MM.1S (cell line): ENCODE data around the gene IP6K1.

Source experiments
- DNase-seq: peaks from one replicate; pipeline ENCODE4 v3.0.0-alpha.2; 2015
- H2AFZ ChIP-seq: fragments of 300-600 bp; sonication (generic); 2 replicates; pipeline ENCODE4 v1.6.0; 2016; ENCODE audit warnings: antibody characterized with exemption, low read length
- H3F3A ChIP-seq: fragments of 300-600 bp; sonication (generic); 2 replicates; pipeline ENCODE4 v1.6.1; 2016; ENCODE audit warnings: mild to moderate bottlenecking, antibody characterized with exemption, low read length, moderate library complexity, mixed read lengths; ENCODE audit not compliant: insufficient read depth
- H3K27ac ChIP-seq: fragments of 300-600 bp; sonication (generic); 2 replicates; pipeline ENCODE4 v1.5.1; 2016; ENCODE audit warnings: mild to moderate bottlenecking, low read length
- H3K27me3 ChIP-seq: fragments of 300-600 bp; sonication (generic); replicated peaks from 2 replicates; pipeline ENCODE4 v1.6.0; 2016; ENCODE audit warnings: low read length; ENCODE audit not compliant: insufficient read depth
- H3K36me3 ChIP-seq: fragments of 300-600 bp; sonication (generic); replicated peaks from 2 replicates; pipeline ENCODE4 v1.6.1; 2016; ENCODE audit warnings: mild to moderate bottlenecking, low read length, mixed read lengths; ENCODE audit not compliant: insufficient read depth
- H3K4me1 ChIP-seq: fragments of 300-600 bp; sonication (generic); 2 replicates; pipeline ENCODE4 v1.6.1; 2016; ENCODE audit warnings: low read length, mixed read lengths
- H3K4me2 ChIP-seq: fragments of 300-600 bp; sonication (generic); 2 replicates; pipeline ENCODE4 v1.6.0; 2016; ENCODE audit warnings: low read depth, low read length
- H3K4me3 ChIP-seq: fragments of 300-600 bp; sonication (generic); 2 replicates; pipeline ENCODE4 v1.5.1; 2016; ENCODE audit warnings: low read length, mixed read lengths
- H3K79me2 ChIP-seq: fragments of 300-600 bp; sonication (generic); 2 replicates; pipeline ENCODE4 v1.6.1; 2016; ENCODE audit warnings: mixed run types, low read length, mixed read lengths
- H3K9ac ChIP-seq: fragments of 300-600 bp; sonication (generic); 2 replicates; pipeline ENCODE4 v1.6.1; 2016; ENCODE audit warnings: low read length, mixed read lengths
- H3K9me2 ChIP-seq: fragments of 300-600 bp; sonication (generic); replicated peaks from 2 replicates; pipeline ENCODE4 v1.6.1; 2016; ENCODE audit warnings: mild to moderate bottlenecking, low read length, mixed read lengths; ENCODE audit not compliant: insufficient read depth
- H3K9me3 ChIP-seq: fragments of 300-600 bp; sonication (generic); replicated peaks from 2 replicates; pipeline ENCODE4 v1.6.1; 2016; ENCODE audit warnings: mild to moderate bottlenecking, low read length, mixed read lengths; ENCODE audit not compliant: insufficient read depth
- H4K20me1 ChIP-seq: fragments of 300-600 bp; sonication (generic); 2 replicates; pipeline ENCODE4 v1.6.1; 2016; ENCODE audit warnings: mild to moderate bottlenecking, low read length, moderate library complexity, mixed read lengths; ENCODE audit not compliant: insufficient read depth
- CTCF ChIP-seq: fragments of 300-600 bp; sonication (generic); IDR thresholded peaks from 2 replicates; pipeline ENCODE4 v1.5.1; 2016; ENCODE audit warnings: antibody characterized with exemption, low read length, mixed read lengths
- EZH2 ChIP-seq: fragments of 300-600 bp; sonication (generic); optimal IDR thresholded peaks from 2 replicates; pipeline ENCODE3; 2017; ENCODE audit warnings: low read depth, mild to moderate bottlenecking, antibody characterized with exemption, low read length, mixed read lengths
- EZH2phosphoT487 ChIP-seq: fragments of 300-600 bp; sonication (generic); IDR thresholded peaks from 2 replicates; pipeline ENCODE4 v1.6.1; 2018; ENCODE audit warnings: antibody characterized with exemption, low read length

The IP6K1 gene

DNA sequence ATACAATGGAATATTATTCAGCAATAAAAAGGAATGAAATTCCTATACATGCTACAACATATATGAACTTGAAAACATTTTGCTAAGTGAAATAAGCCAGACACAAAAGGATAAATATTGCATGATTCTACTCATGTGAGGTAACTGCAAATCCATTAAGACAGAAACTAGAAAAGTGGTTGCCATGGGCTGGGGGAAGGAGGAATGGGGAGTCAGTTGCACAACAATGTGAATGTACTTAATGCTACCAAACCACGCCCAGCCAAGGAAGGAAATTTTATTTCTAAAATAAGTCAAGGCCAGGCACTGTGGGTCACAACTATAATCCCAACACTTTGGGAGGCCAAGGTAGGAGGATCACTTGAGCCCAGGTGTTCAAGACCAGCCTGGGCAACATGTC lies 52.8 kb downstream of the IP6K1 start:
- no peaks in the 10 kb centered on the region for H3K4me1 ChIP-seq
- H2AFZ ChIP-seq: no peak overlapping the region
- no peaks in the 10 kb centered on the region for H4K20me1 ChIP-seq
- H3K36me3 ChIP-seq: no peaks in the 10 kb centered on the region; the same call in 1 of the 2 replicates
- no peak overlapping the region for H3K9ac ChIP-seq
- no peaks in the 10 kb centered on the region for H3F3A ChIP-seq
- no peaks in the 10 kb centered on the region for H3K9me3 ChIP-seq
- H3K4me2 ChIP-seq: no peak overlapping the region
- TF ChIP-seq EZH2phosphoT487 (no peak), CTCF (no peak)
- no peak overlapping the region for H3K4me3 ChIP-seq
- peaks cover 16% of the 10 kb centered on the region for H3K79me2 ChIP-seq
- no peak for DNase-seq
- no peaks in the 10 kb centered on the region for H3K9me2 ChIP-seq
- H3K27ac ChIP-seq: no peak overlapping the region
- H3K27me3 ChIP-seq: no peaks in the 10 kb centered on the region

DNA sequence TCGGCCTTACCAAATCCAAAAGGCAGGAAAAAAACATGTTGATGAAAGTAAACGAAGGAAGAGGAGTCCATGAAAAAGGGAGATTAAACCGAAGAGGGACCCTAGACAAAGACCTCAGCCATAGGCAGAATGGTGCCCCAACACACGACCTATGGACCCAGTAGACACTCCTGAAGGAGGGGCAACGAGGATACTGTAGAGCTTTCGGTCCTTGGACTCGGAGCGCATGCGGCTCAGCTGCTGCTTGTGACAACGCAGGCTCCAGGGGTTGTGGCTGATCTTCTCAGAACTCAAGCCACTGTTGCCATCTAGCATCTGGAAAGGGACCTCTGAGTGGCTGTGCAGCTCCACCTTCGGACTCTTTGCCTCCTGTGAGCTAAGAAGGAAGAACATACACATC lies 53.7 kb downstream of the IP6K1 start:
- Histone ChIP-seq H3K9me2 (no peaks in the 10 kb centered on the region), H3K36me3 (no peaks in the 10 kb centered on the region; the same call in 1 of the 2 replicates), H3K9me3 (no peaks in the 10 kb centered on the region), H3K27ac (no peak overlapping the region), H3K4me1 (no peaks in the 10 kb centered on the region), H3K4me2 (no peak overlapping the region), H4K20me1 (no peaks in the 10 kb centered on the region), H3F3A (no peaks in the 10 kb centered on the region), H3K9ac (no peak overlapping the region), H2AFZ (no peak overlapping the region), H3K27me3 (no peaks in the 10 kb centered on the region), H3K79me2 (peaks cover 11% of the 10 kb centered on the region), H3K4me3 (no peak overlapping the region)
- TF ChIP-seq EZH2: no peak
- no peak for TF ChIP-seq CTCF
- no peak for TF ChIP-seq EZH2phosphoT487
- no peak for DNase-seq

- no peaks in the 10 kb centered on the region; the same call in 1 of the 2 replicates for H3K36me3 ChIP-seq
- H3K9ac ChIP-seq: no peak overlapping the region
- no peak overlapping the region for H3K27ac ChIP-seq
- H3K9me2 ChIP-seq: no peaks in the 10 kb centered on the region
- H3K79me2 ChIP-seq: peaks cover 6% of the 10 kb centered on the region; the same call in 1 of the 2 replicates
- no peaks in the 10 kb centered on the region for H3K9me3 ChIP-seq
- peaks cover 2% of the 10 kb centered on the region; the same call in 1 of the 2 replicates for H3F3A ChIP-seq
- no peak overlapping the region for H3K4me2 ChIP-seq
- no peak for DNase-seq
- no peak overlapping the region for H2AFZ ChIP-seq
- TF ChIP-seq EZH2: no peak
- no peak for TF ChIP-seq CTCF
- no peak for TF ChIP-seq EZH2phosphoT487
- H4K20me1 ChIP-seq: no peaks in the 10 kb centered on the region
- peaks cover 2% of the 10 kb centered on the region; the same call in 1 of the 2 replicates for H3K4me1 ChIP-seq
- H3K27me3 ChIP-seq: no peaks in the 10 kb centered on the region
- H3K4me3 ChIP-seq: no peak overlapping the region
Measured at GRCh38 chr3:49729966-49730609, 56.3 kb downstream of the IP6K1 start.
